ENCODE measurements around the gene SBF2.
A peak's percentile ranks its signal among the peaks of the same experiment; 100 is the strongest.

SBF2 gene

DNA sequence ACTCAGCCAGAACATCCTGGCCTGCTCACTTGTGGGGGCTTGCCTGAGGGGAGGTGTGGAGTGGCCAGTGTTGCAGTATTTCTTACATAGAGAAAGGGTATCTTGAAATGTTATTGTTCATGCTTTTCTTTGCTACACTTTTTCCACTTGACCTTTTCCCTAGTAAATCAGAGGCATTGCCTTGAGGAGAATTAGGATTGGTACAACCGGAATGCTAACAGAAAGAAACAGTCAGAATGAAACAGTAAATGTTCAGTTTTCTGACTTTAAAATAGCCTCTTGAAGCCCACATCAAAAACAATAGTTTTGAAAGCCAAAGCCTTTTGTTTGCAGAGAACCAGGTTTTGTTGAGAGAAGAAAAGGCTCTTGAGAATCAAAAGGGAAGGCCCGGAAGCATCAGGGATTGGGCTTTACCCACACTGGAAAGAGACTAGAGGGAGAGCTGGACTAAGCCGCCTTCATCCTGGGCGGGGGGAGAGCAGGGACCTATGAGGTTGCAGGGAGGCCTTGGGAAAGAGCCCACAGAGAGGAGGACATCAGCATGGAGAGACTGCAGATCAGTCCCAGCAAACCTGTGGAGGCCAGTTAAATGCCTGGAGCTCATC, 23.2 kb upstream of the SBF2 start:
- DNase-seq (no peak), ATAC-seq (no peak)

DNA sequence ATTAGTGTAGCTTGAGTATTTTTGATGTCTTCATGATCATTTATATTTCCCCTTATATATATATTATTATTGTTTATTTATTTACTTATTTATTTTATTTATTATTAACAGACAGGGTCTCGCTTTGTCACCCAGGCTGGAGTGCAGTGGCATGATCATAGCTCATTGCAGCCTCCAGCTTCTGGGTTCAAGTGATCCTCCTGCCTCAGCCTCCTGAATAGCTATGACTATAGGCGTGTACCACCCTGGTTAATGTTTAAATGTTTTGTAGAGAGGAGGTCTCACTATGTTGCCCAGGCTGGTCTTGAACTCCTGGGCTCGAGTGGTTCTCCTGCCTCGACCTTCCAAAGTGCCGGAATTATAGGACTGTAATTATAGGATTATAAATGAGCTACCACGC, 21.1 kb upstream of the SBF2 start:
- DNase-seq: no peak
- ATAC-seq: no peak

DNA sequence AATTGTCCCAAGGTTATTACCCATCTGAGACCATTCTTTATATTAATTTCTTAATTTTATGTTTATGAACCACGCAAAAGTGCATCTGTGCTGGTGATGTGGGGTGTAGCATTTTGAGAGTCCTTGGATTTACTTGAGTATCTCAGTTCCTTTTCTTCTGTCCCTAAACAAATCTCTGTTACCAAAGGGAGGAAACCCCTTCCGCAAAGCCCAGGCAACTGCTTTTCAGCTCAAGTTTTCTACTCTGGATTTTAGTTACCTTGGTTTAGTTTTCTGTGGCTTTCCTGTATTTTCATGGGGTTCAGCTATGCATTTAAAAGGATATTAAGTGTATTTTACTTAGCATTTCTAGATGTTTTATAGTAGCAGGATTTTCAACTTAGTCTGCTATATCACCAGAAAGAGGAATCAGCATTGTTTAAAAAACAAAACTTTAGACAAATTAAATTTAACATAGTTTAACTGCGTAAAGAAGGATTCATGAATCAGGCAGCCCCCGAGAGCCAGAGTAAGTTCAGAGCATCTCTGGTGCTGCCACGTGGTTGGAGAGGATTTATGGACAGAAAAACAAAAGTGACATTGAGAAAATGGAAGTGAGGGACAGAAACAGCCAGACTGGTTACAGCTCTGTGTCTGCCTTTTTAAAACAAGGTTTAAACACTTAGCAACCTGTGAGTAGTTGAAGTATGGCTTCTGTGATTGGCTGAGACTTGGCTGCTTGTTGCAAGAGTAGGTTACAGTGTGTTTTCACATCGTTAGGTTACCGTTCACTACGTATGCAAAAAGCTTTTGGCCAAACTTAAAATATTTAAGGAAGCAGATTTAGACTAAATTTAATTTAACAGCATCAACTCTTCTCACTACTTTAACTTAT, 20.4 kb upstream of the SBF2 start:
- DNase-seq (no peak), ATAC-seq (no peak)

DNA sequence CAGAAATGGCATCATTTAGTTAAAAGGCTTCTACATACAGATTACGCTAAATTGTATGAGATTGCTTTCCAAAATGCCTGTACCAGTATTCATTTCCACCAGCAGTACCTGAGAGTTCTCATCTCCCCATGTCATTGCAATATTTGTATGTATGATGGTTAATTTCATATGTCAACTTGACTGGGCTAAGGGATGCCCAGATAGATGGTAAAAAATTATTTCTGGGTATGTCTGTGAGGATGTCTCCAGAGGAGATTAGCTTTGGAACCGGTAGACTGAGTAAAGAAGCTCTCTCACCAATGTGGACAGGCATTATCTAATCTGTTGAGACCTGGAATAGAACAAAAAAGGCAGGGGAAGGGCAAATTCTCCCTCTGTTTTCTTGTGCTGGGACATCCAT, 17.8 kb upstream of the SBF2 start:
- DNase-seq (no peak), ATAC-seq (no peak)

DNA sequence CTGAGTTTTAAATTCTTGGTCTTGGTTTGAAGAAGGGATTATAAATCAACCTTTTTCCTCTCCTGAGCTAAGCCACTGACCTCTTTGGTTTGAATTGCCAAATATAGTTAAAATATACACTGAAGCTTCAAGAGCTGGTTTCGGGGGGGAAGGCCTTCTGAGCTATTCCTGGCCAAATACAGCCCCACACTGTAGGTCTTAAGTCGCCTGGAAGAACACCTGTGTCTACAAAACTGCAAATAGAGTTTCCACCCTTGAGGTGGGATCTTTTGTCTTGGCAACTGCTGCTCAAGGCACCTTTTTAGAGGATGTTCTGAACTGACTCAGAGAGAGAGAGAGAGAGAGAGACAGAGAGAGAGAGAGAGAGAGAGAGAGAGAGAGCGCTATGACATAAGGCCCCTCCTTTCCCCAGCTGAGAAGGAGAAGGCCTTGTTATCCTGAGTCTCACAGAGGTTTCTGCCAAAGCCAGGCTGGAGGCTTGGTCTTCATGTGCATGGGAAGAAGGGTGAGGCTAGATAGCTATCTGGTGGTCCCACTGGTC, 16.4 kb upstream of the SBF2 start:
- no peak for ATAC-seq
- DNase-seq: no peak

DNA sequence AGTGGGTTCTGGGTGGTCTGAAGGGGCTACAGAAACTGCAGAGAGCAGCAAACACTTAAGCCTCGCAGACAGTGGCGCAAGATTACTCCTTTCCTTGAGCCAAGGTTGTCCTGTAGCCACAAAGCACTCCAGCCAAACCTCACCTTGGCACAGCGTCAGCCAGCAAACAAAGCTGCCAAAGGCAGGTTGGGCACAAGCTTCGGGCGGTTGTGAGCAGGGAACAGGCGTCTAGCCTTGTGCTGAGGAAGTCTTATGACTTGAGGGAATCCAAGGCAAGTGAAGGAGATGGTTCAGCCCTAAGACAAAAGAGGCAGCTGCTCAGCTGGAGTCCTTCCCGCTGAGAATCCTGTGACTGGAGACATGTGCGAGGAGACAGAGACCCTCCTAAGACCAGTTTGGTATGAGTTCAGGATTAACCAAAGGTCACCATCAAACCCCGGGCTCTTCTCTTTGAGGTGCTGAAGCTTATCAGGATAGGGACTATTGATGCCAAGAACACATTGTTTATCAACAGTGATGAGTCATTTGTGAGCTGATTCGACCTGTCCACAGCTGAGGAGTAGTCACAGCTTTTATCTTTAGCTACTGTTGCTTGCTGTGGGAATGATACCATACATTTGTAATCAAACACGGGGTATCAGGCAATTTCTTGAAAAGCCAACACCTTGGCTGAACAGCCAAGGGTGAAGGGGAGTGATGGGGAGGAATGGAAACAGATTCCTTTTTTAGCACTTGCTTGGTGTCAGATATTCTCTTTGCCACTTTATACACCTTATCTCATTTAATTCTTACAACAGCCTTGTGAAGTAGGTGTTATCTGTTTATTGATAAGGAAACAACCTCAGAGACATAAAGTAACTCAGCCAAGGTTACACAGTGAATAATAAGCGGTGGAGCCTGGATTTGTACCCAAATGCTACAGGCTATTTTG, 15.4 kb upstream of the SBF2 start:
- no peak for ATAC-seq
- DNase-seq: no peak

DNA sequence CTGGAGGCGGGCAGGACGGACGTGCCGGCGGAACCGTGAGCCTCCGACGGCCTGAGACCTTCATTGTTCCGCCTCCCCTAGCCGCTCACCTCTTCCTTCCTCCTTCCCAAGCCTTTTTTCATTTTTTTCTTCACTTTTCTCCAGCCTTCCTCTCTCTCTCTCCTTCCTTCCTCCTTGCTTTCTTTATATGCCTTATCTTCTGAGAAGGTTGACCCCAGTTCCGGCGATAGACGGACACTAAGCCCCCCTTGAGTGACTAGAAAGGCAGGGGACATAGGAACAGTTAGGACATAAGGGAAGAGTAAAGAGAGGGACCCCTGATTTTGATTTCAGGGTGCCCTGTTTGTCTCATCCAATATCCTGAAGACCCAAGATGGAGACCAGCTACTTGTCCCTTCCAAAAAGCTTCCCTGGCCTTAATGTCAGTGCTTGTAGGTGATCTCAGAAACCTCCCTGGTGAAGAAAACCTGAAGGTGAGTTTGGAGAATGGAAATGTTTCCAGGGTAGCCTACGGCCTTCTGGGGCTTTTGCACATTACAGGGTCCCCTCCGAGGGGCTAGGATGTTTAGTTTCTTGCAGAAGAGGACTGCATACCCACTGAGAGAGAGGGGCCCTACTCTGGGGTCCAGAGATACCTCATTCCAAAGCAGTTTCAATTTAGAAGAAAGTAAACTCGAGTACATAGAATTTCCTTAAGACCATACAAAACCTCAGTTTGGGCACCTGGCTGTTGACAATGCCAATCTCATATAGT, 14.4 kb upstream of the SBF2 start:
- no peak for ATAC-seq
- DNase-seq: no peak

DNA sequence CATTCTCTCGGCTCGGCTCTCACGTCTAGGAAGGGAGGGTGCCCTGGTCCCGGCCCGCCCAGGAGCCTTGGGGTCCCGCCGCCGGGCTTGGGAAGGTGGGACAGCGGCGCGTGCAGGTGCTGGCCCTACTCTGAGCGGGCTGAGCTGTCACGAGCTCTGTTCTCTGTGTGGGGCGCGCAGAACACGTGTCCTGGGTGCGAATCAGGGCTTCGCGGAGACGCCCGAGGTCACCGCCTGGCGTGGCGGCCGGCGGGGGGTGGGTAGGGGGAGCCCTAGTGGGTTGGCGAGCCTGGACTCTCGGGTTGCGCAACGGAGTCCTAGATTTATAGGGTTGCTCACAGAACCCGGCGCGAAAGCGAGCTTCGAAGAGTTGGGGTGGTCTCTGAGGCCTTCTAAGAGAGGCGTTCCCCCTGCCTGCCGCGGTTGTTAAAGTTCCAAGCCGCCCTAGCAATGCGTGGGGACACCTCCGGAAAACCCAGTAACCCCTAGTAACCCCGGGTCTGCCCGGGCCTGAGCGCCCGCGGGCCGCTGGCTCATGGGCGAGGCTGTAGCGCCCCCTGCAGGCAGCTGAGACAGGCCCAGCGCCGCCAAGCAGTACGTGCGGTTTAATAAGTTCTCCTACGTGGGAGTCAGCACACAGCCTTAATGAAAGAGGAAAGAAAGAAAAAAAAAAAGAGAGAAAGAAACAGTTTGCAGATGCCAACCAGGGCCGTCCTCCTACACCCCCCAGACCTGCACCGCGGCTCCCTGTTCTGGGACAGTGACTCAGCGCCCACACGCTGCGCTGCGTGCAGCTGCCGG, 13.6 kb upstream of the SBF2 start:
- peak; percentile 92 for DNase-seq
- peak; percentile 84 for ATAC-seq

DNA sequence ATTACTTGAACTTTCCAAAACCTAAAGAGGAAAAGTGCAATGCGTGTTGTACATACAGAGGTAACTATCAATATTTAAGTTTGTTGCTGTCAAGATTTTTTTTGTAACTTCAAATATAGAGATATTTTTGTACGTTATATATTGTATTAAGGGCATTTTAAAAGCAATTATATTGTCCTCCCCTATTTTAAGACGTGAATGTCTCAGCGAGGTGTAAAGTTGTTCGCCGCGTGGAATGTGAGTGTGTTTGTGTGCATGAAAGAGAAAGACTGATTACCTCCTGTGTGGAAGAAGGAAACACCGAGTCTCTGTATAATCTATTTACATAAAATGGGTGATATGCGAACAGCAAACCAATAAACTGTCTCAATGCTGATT, 13.0 kb upstream of the SBF2 start:
- ATAC-seq: no peak
- no peak for DNase-seq

DNA sequence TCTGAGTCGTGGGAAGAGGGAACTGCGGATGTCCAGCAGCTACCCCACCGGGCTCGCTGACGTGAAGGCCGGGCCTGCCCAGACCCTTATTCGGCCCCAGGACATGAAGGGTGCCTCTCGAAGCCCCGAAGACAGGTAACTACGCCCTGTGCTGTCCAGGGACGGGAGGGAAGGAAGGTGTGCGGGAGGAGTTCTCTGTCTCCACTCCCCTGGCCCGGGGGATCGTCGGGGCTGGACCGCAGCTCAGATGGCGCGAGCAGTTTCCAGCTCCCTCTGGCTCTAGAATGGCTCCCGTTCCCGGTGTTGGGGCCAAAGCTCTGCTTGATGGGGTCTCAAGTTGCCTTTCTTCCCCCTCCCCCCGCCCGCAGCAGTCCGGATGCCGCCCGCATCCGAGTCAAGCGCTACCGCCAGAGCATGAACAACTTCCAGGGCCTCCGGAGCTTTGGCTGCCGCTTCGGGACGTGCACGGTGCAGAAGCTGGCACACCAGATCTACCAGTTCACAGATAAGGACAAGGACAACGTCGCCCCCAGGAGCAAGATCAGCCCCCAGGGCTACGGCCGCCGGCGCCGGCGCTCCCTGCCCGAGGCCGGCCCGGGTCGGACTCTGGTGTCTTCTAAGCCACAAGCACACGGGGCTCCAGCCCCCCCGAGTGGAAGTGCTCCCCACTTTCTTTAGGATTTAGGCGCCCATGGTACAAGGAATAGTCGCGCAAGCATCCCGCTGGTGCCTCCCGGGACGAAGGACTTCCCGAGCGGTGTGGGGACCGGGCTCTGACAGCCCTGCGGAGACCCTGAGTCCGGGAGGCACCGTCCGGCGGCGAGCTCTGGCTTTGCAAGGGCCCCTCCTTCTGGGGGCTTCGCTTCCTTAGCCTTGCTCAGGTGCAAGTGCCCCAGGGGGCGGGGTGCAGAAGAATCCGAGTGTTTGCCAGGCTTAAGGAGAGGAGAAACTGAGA, 12.2 kb upstream of the SBF2 start:
- peak; percentile 36 for DNase-seq
- no peak for ATAC-seq

DNA sequence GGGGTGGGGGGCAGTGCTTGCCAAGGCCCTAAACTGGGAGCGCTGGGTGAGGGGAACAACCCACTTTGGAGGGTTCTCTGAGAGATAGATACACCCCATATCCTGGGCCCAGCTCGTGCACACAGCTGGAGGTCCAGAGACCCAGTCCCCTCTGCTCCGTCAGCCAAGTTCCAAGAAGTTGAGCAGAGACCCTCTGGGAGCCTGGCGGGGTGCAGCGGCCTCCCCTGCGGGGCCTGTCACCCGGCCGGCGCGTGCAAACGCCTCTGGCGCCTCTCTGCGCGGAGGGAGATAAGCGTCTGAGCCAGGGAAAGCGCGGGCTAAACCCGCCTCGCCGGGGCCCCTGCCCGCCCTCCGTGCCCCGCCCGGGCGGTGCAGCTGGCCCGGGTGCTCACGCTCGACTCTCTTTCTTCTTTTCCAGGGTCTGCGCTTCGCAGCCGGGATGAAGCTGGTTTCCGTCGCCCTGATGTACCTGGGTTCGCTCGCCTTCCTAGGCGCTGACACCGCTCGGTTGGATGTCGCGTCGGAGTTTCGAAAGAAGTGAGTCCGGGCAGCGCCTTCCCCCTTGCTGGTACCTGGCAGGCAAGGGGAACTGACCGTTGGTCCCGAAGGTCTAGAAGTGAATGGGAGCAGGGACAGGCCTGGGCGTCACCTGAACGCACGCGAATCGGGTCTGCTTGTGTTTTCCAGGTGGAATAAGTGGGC, 11.4 kb upstream of the SBF2 start:
- ATAC-seq (no peak), DNase-seq (peak; percentile 46)

DNA sequence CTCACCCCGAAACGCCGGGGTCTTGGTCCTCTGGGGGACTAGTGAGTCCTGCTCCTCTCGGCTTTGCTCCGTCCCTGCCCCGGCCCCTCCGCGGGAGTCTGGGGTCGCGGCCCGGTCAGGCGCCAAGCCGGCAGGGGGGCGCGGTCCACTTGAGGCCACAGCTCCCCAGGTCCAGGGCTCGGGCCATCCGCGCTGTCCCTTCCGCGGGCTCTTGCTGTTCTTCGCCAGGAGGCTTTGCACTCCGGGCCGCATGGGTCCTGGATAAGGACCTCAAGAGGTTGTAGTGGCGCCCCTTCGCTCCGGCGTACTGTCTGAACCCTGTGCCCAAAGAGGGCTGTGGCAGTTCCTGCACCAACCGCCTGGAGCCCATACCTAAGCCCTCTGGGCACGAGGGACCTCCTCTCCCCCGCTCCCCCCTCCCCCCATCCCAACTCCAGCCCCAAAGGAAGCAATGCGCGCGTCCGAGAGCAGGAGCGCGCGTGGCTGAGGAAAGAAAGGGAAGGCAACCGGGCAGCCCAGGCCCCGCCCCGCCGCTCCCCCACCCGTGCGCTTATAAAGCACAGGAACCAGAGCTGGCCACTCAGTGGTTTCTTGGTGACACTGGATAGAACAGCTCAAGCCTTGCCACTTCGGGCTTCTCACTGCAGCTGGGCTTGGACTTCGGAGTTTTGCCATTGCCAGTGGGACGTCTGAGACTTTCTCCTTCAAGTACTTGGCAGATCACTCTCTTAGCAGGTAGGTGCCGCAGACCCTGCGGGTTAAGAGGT, 10.7 kb upstream of the SBF2 start, which contains the start of gene ADM:
Gene ADM, plus strand, starts transcription at position 579 of the 767 bp plus-strand sequence. CDS start 628 bp downstream, outside the sequence.
- DNase-seq (peak; percentile 61), ATAC-seq (peak; percentile 26)

DNA sequence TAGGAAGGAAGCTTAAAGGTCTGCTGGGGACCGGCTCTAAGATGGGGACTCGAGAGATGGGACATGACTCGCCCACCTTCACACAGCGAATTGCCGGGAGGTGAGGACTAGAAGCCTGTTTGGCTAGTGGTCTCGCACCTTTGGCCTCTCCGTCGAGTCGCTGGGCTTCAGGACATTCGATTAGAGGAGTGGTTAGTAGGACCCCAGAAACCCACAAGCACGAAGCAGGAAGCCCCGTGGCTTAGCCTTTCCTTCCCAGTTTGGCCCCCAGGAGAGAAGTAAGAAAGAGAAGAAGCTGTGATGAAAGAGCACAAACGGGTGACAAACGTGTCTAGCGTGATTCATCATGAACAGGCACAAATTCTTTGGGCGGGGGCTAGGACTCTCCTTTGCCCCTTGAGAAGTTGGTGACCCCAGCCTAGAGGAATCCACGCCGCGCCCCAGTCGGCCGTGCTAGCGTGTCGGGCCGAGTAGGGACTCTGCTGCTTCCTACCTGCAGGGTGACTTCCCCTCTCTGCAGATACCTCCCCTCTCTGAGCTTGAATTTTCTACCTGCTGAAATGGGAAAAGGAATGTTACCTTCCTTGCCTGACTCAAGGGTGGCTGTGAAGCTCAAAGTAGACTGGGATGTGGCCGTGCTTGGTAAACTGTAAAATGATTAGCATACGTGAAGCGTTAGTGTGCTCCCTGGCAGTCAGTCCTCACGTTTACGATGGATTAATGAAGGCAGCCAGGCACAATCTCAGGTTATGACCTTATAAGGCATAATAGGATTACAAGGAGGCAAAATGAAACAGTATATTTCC, 9.7 kb upstream of the SBF2 start:
- no peak for ATAC-seq
- DNase-seq: peak; percentile 33

DNA sequence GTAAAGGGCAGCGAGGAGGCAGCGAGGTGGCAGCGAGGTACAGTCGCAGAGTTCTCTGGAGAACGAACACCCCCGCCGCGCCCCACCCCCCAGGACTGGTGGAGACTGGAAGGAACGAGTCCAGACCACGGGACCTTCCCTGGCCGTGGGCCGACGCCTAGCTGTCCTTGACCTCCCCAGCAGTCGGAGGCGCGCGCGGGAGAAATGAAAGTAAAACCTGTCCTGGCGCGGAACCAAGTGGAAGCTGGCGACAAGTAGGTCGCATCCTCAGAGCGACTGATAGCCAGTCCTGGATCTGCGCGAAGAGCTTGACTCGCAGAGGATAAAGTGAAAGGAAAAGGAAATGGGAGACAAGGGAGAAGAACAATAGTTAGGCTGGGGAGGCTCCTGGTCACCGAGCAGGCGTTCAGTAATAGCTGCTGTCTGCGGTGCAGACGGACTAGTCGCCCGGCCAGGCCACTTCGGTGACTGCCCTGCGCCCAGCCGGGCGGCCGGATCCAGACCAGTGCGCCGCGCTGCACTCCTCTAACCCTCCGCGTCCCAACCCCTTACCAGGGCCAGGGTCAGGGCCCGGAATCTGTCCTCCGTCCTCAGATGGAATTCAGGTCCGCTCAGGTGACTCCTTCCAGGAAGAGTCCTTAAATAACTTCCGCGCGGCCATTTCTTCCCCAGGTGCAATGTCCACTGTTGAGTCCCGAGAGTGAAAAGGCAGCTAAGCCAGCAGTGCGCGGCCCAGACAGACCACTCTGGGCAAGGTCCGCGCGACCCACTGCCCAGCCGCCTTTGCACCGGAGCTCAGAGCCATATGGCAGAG, 8.9 kb upstream of the SBF2 start:
- ATAC-seq: no peak
- peak; percentile 66 for DNase-seq

DNA sequence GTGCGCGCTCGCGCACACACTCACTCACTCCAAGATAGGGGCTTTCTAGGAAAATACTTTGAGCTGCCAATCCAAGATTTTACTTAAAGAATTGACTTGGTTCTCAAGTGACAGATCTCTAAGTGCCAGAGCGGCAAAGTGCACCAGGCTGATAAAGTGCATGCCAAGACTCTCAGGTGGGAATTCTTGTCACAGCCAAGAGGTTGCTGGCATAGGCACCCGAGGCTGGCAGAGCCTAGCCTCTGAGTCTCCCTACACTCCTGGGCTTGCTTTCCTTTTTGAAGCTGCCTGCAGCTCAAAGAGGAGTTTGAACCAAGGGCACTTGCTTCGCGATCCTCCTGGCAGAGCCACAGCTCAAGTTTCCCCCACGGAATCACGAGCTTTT, 8.3 kb upstream of the SBF2 start:
- ATAC-seq (no peak), DNase-seq (no peak)

DNA sequence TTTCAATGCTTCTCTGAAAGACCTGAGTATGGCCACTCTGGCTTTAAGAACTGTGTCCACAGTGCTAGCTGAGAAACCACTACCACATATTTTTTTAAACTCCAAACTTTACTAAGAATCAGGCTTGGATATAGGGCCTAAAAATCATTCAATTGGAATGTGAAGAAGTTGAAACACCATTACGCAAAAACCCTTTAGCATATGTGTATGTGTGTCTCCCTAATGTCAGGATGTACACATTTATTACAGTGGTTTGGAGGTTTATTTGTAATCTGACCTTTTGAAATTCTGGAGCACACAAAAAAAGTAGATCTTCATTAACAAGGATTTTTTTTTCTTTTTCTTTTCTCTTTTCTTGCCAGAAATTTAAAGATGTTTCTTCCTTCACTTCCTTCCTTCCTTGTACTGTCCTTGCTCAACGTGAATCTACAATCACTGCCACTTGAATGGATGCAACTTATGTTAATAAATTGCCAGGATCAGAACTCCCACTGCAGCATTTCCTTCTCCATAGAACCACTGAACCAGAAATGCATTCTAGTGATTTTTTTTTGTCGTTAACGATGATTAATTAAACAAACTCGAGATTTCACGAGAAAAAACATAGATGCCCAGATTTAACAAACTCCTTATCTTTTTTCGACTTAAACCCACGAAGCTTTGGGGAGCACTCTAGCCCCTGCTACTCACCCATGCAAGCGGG, 7.8 kb upstream of the SBF2 start:
- ATAC-seq (no peak), DNase-seq (no peak)
